GF-D8 (cell line): ENCODE results near the gene TARBP1.
"Not testable (repeated sequence)": the region's sequence is repeated elsewhere in the genome, so short reads cannot be mapped to it uniquely, and the experiment has no call there.

Source experiments
- DNase-seq: peaks from one replicate; lab custom pipeline; 2025; lab: John Stamatoyannopoulos, UW

TARBP1 gene

DNA sequence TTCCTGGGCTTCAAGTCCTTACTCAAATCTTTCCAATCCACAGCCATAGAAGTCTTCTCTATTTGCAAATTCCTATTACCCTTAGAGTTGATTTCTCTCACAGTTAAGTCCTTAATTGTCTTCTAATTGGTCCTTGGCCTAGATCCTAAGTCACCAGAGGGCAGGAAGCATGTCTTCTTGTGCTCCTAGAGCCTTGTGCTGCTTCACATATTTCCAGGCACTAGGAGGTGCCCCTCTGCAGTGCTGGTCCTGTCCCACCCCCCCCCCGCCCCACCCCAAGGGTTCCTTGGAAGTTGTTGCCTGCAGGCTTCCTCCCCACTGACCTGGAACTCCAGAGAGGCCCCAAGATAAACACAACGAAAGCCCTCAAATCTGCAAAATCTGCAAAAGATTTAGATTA lies 28.1 kb upstream of the TARBP1 start:
- DNase-seq = no peak

GRCh38 chr1:234505769-234506102 lies 26.8 kb upstream of the TARBP1 start:
- DNase-seq = peak; percentile 70

- DNase-seq = no peak
These were observed 26.2 kb upstream of the TARBP1 start for GRCh38 chr1:234504969-234505768.

GRCh38 chr1:234504251-234504650 lies 25.3 kb upstream of the TARBP1 start:
- DNase-seq = not testable (repeated sequence)

- DNase-seq = no peak
These were observed 24.4 kb upstream of the TARBP1 start for GRCh38 chr1:234503193-234504050.

GRCh38 chr1:234502785-234503184 lies 23.8 kb upstream of the TARBP1 start:
- no peak for DNase-seq

GRCh38 chr1:234500269-234500668 lies 21.3 kb upstream of the TARBP1 start:
- DNase-seq = no peak

DNA sequence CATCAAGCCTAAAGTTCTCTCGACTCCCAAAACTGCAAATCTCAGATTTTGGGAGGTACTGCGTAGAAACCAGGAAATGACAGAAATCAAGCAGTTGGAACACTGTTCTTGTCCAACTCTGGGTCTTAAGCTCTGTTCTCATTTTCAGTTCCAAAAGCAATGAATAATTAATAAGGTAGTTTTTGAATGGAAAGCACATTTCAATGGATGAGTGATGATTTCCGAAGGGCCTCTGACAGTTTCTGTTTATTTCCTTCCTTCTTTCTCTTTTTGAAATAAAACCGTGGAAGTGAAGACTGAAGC lies 20.9 kb upstream of the TARBP1 start:
- no peak for DNase-seq

- peak; percentile 80 for DNase-seq
These were observed 20.4 kb upstream of the TARBP1 start for GRCh38 chr1:234499119-234499942.

DNA sequence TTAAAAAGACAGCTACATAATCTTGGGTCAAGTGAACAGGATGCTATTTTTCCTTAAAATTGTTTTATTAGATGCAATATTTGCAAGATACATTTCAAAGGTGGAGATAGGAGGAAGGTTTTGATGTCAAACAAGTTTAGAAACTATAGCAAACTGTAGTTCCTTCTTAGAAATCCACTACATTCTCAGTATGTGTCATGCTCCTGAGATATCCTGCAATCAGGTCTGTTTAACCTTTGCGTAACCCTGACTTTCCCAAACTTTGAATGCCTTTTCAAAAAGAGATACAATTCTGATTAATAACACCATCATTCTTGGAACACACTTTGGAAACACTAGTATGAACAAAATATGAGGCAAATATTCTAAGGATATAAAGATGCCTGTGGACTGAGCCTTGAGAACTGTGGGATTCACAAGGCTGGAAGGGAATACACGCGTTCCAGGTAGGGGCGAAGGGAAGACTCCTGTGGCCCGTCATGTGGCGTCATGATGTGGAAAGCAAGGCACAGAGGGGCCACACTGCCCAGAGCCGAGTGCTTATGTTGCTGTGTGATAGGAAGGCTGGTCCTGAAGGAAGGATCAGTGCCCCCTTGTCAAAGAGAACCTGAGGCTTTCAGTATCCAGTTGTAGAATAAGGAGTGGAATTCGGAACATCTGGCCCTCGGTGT lies 19.6 kb upstream of the TARBP1 start:
- no peak for DNase-seq

DNA sequence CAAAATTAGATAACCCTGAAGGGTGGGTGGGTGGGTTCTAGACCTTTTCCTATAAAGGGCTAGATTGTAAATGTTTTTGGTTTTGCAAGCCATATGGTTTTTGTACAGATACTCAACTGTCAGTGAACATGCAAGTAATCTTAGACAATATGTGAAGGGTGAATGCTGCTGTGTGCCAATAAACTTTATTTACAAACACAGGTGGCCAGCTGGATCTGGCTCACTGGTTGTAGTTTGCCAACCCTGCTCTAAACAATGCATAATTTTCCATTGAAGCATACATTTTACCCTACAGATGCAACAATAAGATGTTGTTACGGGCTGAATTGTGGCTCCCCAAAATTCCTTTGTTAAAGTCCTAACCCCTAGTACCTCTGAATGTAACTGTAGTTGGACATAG lies 18.6 kb upstream of the TARBP1 start:
- no peak for DNase-seq

DNA sequence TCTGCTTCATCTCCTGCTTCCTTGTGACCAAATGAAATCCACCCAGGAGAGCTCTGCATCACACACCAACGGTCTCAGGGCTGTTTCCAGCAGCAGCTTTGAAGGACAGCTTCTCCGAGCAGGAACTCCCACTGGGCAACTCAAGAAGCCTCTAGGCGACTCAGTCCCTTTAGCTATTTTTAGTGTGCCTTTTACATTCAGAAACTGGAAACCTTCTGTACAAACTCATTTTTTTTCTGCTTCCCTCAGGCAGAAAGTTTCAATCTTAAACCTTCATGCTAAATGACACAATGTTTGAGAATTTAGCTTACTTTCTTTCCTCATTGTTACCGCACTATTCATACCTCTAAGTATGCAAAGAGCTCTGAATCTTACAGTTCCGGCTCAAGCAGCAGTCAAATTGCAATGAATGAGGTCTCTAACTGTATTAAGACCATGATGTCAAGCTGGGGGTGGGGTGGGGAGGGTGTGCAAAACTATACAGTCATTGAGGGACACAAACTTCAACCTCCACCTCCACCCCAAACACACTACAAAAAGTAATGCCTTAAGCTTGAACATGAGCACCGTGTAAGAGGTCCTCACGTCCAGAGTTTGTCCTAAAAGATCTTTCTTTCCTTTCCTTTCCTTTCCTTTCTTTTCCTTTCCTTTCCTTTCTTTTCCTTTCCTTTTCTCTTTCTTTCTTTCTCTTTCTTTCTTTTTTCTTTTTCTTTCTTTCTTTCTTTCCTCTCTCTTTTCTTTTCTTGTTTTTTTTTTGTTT lies 16.4 kb upstream of the TARBP1 start:
- no peak for DNase-seq

DNA sequence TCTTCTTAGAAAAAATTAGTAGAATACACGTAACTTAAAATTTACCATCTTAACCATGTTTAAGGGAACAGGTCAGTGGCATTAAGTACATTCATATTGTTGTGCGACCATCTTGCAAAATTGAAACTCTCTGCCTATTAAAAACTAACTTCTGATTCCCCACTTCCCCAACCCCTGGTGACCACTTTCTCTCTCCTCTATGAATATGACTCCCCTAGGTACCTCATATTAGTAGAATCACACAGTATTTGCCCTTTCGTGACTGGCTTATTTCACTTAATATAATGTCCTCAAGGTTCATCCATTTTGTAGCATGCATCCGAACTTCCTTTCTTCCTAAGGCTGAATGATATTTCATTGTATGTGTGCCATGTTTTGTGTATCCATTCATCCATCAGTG lies 15.1 kb upstream of the TARBP1 start:
- no peak for DNase-seq

DNA sequence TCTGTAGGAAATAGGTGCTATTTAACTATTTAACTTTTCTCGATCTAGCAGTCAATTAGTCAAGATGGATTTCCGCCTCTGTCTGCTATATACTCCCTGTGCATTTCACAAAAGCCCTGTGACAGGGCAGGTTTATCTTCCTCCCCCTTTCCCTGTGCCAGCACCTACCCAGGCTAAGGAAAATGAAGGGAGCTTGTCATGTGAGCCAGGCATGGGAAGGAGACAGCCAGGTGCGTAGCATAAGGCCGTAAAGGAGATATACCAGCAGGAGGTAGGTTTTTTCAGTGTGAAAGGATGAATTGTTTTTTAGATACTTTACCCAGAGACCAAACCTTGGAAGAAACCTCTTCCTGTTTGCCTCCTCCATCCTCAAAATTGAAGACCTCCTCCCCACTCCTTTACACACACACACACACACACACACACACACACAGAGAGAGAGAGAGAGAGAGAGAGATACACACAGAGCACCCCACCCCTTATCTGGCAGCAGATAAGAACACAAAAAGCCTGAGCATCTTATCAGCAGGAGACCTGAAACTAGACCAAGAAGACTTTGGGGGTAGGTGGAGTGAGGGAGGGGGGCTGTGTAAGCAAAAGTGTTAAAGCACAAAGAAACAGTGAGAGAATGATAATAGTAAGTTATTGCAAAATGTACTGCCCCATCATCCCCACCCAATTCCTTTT lies 12.0 kb upstream of the TARBP1 start:
- no peak for DNase-seq

DNA sequence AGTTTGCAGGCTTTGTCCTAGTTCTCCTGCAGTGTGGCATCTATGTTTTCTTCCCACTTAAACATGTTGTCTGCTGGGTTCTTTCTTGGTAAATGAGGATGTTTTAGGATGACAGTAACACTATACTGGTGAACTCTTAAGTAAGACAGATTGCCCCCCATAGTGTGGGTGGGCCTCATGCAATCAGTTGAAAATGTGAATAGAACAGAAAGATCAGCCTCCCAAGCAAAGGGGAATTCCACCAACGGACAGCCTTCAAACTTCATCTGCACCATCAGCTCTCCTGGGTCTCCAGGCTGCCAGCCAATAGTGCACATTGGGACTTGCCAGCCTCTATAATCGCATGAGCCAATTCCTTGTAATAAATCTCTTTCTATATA lies 10.7 kb upstream of the TARBP1 start:
- no peak for DNase-seq

DNA sequence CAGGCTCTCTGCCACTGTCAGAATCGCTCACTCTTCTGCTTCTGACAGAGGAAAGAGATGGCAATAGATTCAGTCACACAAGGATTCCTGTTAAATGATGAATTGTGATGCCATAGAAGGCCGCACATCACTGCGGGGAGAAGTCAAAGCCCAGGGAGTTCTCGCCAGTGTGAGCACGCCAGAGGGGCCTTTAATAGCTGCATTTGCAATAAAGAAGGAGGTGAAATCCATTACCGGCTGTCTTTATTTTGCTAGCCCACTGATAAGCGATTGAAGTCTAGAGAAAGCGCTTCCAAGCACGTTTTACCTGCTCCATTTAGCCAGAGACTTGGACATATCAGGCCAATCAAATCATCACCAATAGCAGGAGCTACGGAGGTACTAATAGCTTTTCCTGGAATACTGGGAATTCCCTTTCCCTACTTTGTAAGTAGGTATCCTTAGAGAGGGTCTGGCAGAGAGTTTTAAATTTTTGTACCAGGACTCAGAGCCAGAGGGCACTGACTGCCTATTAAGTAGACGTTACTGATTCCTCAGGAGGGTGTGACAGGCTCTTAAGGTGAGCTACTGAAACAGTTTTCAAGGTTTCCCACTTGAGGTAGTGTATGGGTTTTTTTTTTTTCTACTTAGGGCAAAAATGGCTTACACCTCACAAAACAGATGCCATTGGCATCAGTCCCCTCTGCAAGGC lies 10.2 kb upstream of the TARBP1 start:
- no peak for DNase-seq

DNA sequence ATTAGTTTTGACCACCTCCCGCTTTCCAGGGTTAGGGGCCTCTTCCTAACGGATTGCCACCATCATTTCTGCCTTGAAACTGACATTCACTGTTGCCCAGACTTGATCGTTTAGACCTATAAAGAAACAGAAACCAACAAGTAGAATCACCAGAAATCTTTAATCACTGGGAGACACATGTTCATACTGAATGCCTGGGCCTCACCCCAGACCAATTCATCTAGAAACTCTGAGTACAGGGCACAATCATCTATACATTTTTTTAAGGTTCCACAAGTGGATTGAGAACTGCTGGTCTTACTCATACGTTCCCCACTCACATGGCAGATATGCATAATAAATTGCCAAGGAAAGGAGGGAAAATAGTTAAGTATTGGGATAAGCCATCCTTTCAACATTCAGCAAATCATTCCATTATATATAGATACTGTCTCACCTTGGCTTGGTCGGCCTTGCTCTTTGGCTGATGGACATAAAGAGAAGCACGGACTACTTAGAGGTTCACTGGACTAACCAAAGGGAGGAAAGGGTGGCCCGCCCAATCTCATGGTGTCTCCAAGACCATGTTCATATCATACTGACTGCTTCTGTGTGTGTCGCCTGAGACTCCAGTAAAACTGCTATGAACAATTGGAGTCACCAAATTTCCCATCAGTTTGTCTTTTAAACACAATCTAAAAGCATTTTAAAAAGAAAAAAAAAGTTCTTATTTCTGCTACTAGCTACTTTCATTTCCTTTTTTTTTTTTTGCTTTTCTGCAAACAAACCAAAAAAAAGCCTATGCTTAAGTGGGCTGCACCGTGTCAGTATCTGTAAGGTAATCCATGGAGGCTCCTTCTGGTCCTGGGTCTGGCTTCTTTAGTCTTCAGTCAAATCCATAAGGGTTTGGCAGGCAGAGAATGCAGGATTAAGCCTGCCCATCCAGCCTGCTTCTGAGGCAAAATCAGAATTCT lies 9.4 kb upstream of the TARBP1 start:
- no peak for DNase-seq

GRCh38 chr1:234486858-234487840 lies 8.2 kb upstream of the TARBP1 start:
- peak; percentile 51 for DNase-seq
